ENCODE data around the gene TRIM14. TPM values are rescaled to one million over a fixed set of nuclear protein-coding genes. Genes with fewer than 3 reads are reported as not detected.

The TRIM14 gene
- total and polyA plus RNA-seq, 2 of the 13 experiments (the other 11 are each of a cell fraction or from before 2014, with no cell fraction given): 9.2 to 13.0 TPM

DNA sequence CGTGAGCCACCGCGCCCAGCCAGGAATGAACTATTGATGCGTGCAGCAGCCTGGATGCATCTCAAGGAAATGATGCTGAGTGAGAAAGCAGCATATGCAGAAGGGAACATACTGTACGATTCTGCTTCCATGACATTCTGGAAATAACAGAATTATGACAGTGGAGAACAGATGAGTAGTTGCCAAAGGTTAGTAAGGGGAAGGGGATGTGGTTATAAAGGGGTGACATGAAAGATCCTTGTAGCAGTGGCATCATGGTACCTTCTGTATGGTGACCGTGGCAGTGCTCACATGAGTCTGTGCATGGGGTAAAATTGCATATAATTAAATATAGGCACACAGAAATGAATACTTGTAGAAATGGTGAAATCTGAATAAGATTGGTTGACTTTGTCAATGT lies 49.5 kb downstream of the TRIM14 start (continued):
- TF ChIP-seq PRDM4 (CRISPR knock-in tag; IDR thresholded peaks at IDR 0.05; ENCODE audit: borderline replicate concordance) (no peak), CHD2 (IDR thresholded peaks at IDR 0.05; ENCODE audit: low read depth, low read length) (no peak)

GRCh38 chr9:98067184-98067583 lies 51.8 kb downstream of the TRIM14 start:
- in situ Hi-C loops (cut with HindIII; ENCODE audit: extremely low pct_ligation_motif_present, low pct_unique_long_range_greater_than_20kb): no loop called here
- intact Hi-C loops (cut with micrococcal nuclease; ENCODE audit: unreplicated experiment): no loop called here
- FAIRE-seq (no peak), ATAC-seq (no peak), DNase-seq (ENCODE audit: low spot score) (no peak)
- POLR2A ChIA-PET: interaction anchor here (1.8 kb wide), 1 partner anchor 11 kb away, joined by 5 read pairs; the partner anchor contains the start of gene NANS
- H3K9me3 ChIP-seq (ENCODE audit: low read length): no peaks in the 10 kb centered on the region
- no peak overlapping the region for H3K27ac ChIP-seq (ENCODE audit: extremely low read length, insufficient read depth, low read length)
- 98% methylated on average over 2 of the region's 2 CpGs for WGBS (ENCODE audit: low lambda C conversion rate)
- peaks cover 19 to 68% of the 10 kb centered on the region in 2 experiments for H3K36me3 ChIP-seq (replicated peaks in 1 of 2; ENCODE audit: control insufficient read depth in 1 of 2, insufficient read depth in 2 of 2, low read length in 2 of 2)
- CTCF ChIA-PET (ENCODE audit: low intra/inter-chr PET ratio, low total read pairs): no interaction called here
- no peak overlapping the region for H3K9ac ChIP-seq (ENCODE audit: insufficient read depth, low read depth, low read length)
- no peak overlapping the region for H3K4me3 ChIP-seq (replicated peaks in 1 of 3; ENCODE audit: insufficient read depth in 1 of 3, low read depth in 2 of 3, low read length in 3 of 3)
- H3K4me2 ChIP-seq (ENCODE audit: low read depth, low read length): no peak overlapping the region
- H3K79me2 ChIP-seq (ENCODE audit: insufficient read depth, low read length): peaks cover 33% of the 10 kb centered on the region
- H3K4me1 ChIP-seq (ENCODE audit: insufficient read depth, low read length): 0 out of 2 replicates have a peak, but pooled peaks cover 8% of the 10 kb centered on the region
- no TSS peak for BruUV-seq (replicated peaks)
- no peak overlapping the region for H2AFZ ChIP-seq (ENCODE audit: low read length)
- H4K20me1 ChIP-seq (ENCODE audit: insufficient read depth, low read length): peaks cover 8% of the 10 kb centered on the region; the same call in 1 of the 2 replicates
- H3K27me3 ChIP-seq (ENCODE audit: control insufficient read depth in 1 of 2, insufficient read depth in 2 of 2, low read length in 2 of 2): no peaks in the 10 kb centered on the region
- TF ChIP-seq SMYD3 (CRISPR knock-in tag; IDR thresholded peaks at IDR 0.05) (no peak), ZBTB21 (CRISPR knock-in tag; IDR thresholded peaks at IDR 0.05) (no peak), ZBTB14 (CRISPR knock-in tag; IDR thresholded peaks at IDR 0.05) (no peak), ZNF660 (CRISPR knock-in tag; IDR thresholded peaks at IDR 0.05; ENCODE audit: borderline replicate concordance, low read depth) (no peak), ZNF598 (CRISPR knock-in tag; IDR thresholded peaks at IDR 0.05; ENCODE audit: borderline replicate concordance) (no peak)
- TF ChIP-seq, protein P1, sequence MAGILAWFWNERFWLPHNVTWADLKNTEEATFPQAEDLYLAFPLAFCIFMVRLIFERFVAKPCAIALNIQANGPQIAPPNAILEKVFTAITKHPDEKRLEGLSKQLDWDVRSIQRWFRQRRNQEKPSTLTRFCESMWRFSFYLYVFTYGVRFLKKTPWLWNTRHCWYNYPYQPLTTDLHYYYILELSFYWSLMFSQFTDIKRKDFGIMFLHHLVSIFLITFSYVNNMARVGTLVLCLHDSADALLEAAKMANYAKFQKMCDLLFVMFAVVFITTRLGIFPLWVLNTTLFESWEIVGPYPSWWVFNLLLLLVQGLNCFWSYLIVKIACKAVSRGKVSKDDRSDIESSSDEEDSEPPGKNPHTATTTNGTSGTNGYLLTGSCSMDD (CRISPR knock-in tag; IDR thresholded peaks at IDR 0.05): no peak
- TF ChIP-seq, protein P2, sequence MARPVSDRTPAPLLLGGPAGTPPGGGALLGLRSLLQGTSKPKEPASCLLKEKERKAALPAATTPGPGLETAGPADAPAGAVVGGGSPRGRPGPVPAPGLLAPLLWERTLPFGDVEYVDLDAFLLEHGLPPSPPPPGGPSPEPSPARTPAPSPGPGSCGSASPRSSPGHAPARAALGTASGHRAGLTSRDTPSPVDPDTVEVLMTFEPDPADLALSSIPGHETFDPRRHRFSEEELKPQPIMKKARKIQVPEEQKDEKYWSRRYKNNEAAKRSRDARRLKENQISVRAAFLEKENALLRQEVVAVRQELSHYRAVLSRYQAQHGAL (CRISPR knock-in tag; IDR thresholded peaks at IDR 0.05; ENCODE audit: not compliant biosample characterization): no peak
- TF ChIP-seq, protein P3, sequence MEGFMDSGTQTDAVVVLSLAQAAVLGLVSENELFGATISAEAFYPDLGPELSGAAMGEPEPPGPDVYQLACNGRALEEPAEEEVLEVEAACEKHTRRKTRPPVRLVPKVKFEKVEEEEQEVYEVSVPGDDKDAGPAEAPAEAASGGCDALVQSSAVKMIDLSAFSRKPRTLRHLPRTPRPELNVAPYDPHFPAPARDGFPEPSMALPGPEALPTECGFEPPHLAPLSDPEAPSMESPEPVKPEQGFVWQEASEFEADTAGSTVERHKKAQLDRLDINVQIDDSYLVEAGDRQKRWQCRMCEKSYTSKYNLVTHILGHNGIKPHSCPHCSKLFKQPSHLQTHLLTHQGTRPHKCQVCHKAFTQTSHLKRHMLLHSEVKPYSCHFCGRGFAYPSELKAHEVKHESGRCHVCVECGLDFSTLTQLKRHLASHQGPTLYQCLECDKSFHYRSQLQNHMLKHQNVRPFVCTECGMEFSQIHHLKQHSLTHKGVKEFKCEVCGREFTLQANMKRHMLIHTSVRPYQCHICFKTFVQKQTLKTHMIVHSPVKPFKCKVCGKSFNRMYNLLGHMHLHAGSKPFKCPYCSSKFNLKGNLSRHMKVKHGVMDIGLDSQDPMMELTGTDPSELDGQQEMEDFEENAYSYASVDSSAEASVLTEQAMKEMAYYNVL (CRISPR knock-in tag; IDR thresholded peaks at IDR 0.05; ENCODE audit: borderline replicate concordance): no peak

Measured in HepG2 (cell line).